HEK293T (cell line): ENCODE results near the gene CNIH3.

Experiments
- ARNT ChIP-seq: fragments of 450-650 bp; IDR thresholded peaks from 2 replicates; pipeline ENCODE4 v1.6.1; 2017; ENCODE audit warnings: mild to moderate bottlenecking
- SP1 ChIP-seq: fragments of 450-650 bp; IDR thresholded peaks from 2 replicates; pipeline ENCODE4 v1.6.1; 2017

DNA sequence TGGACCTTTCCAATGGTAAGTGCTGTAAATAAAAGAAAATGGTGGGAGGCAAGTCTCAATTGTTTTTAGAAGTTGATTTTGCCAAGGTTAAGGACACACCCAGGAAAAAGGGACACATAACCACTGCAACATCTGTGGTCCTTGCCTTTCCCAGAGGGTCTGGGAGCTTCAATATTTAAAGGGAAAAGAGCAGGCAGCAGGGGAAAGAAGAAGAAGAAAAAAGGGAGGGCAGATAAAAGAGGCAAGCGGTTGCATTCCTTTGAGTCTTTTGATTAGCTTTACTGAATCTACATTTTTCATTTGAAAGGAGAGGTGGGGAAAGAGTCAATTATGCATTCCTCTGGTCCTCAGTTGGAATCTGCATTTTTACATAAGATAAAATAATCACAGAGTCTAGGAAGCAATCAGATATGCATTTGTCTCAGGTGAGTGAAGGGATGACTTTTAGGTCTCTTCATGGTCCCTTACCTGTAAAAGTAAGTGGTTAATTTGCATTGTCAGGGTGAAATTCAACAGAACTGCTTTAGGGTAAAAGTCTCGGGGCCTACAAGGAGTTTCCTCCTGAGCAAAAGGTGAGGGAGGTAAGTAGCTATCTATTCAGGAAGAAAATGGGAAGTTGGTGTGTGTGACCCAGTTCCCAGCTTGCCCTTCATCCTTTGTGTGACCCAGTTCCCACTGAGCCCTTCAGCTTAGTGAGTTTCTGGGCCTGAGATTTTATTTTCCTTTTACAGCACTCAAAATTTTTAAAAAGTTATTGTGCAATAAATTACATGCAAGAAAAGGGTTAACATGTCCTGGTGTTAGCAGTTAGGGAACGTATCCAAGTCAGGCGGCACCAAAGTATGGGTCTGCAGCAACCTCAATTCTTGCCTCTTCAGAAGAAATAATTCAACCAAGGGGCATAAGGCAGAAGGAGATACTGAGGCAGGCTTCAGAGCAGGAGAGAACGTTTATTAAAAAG, 8.6 kb upstream of the CNIH3 start:
- no peak for TF ChIP-seq ARNT
- TF ChIP-seq SP1: no peak
